Natural killer cell (primary cell): Measurements from ENCODE around the gene ANKFN1. TPM values are rescaled to one million over a fixed set of nuclear protein-coding genes. Genes with fewer than 3 reads are reported as not detected.

Experiments
- ATAC-seq, 3 donors: fragments of 150-1000 bp in 2 of 3; fragments of 200-7000 bp in 1 of 3; cut with Tn5 transposase; 1 replicate in 1 of 3; 2 replicates in 2 of 3; pipeline ENCODE4 v1.10.0; 2021; ENCODE audit warnings: mild to moderate bottlenecking in 2 of 3, moderate library complexity in 2 of 3
- DNase-seq, 2 donors: peaks; one replicate each; pipeline versions ENCODE4 v3.0.0 to v3.0.0-alpha.2; 2013 to 2021; ENCODE audit warnings: mixed read lengths in 1 of 2
- H3K27ac ChIP-seq: one replicate; pipeline ENCODE4 v1.5.1; 2013; ENCODE audit warnings: mild to moderate bottlenecking, low read length
- H3K27me3 ChIP-seq: one replicate; pipeline ENCODE4 v1.6.1; 2013; ENCODE audit warnings: low read length; ENCODE audit not compliant: control insufficient read depth, insufficient read depth
- H3K36me3 ChIP-seq: one replicate; pipeline ENCODE4 v1.6.1; 2013; ENCODE audit warnings: low read length; ENCODE audit not compliant: control insufficient read depth, insufficient read depth
- H3K4me1 ChIP-seq: one replicate; pipeline ENCODE4 v1.6.1; 2013; ENCODE audit warnings: low read length; ENCODE audit not compliant: control insufficient read depth, insufficient read depth
- H3K4me3 ChIP-seq: one replicate; pipeline ENCODE4 v1.5.1; 2013; ENCODE audit warnings: low read length
- H3K9me3 ChIP-seq: one replicate; pipeline ENCODE4 v1.6.1; 2013; ENCODE audit warnings: low read length; ENCODE audit not compliant: control insufficient read depth, insufficient read depth
- H3K27ac Mint-ChIP-seq, 2 donors: one replicate each; pipeline ENCODE4 v1.8.0; 2022; ENCODE audit warnings: mild to moderate bottlenecking in 2 of 2, mixed read lengths in 2 of 2, moderate library complexity in 1 of 2
- H3K27me3 Mint-ChIP-seq, 2 donors: one replicate each; pipeline ENCODE4 v1.8.0; 2022; ENCODE audit warnings: low read depth in 2 of 2, mixed read lengths in 2 of 2
- H3K36me3 Mint-ChIP-seq: one replicate; pipeline ENCODE4 v1.8.0; 2022; ENCODE audit warnings: mixed read lengths
- H3K4me1 Mint-ChIP-seq, 2 donors: one replicate each; pipeline ENCODE4 v1.8.0; 2022; ENCODE audit warnings: mixed read lengths in 2 of 2
- H3K4me3 Mint-ChIP-seq: one replicate; pipeline ENCODE4 v1.8.0; 2022; ENCODE audit warnings: mild to moderate bottlenecking, moderate library complexity, mixed read lengths
- H3K9me3 Mint-ChIP-seq, 2 donors: one replicate each; pipeline ENCODE4 v1.8.0; 2022; ENCODE audit warnings: mixed read lengths in 2 of 2
- CTCF ChIP-seq: fragments of 200-600 bp; IDR thresholded peaks from one replicate; pipeline ENCODE4 v1.8.0; 2022; ENCODE audit warnings: antibody characterized with exemption
- WGBS: methylation state at CpG from one replicate; pipeline ENCODE4 v1.1.7; 2013; ENCODE audit warnings: missing lambda C conversion rate; ENCODE audit not compliant: insufficient coverage; 5-methylcytosine and 5-hydroxymethylcytosine counted together
- intact Hi-C: fragments of 100-400 bp; cut with micrococcal nuclease; formaldehyde crosslinking; loops from one replicate; pipeline ENCODE4 v1.14.2; 2022
- total RNA-seq, 4 donors: library from RNA; stranded (reverse); fragments of 120-200 nt in 1 of 4; gene quantifications; one replicate each; pipeline versions ENCODE4 v1.2.3 to v1.2.4, GENCODE V29; 2013 to 2022

Gene ANKFN1
- total RNA-seq, 3 donors from 2014 or later (not counting 1 experiment from before 2014, with no cell fraction given), result not detected

DNA sequence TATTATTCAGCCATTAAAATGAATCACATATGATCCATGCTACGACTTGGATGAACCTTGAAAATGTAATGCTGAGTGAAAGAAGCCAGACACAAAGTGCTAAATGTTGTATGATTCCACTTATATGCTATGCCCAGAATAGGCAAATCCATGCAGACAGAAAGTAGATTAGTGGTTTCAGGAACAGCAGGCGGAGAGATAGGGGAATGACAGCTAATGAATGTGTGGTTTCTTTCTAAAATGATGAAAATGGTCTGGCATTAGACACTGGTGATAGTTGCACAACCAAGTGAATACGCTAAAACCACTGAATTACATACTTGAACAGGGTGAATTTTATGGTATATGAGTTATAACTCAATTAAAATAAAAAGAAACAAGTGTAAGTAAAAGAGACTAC lies 318.4 kb downstream of the ANKFN1 start:
- no peak for ATAC-seq
- H3K4me1 Mint-ChIP-seq, result peaks cover 0 to 7% of the 10 kb centered on the region in 2 donors
- peaks cover 13 to 17% of the 10 kb centered on the region in 2 donors for H3K27me3 Mint-ChIP-seq
- no peak for DNase-seq
- intact Hi-C loops, result no loop called here
- H3K27ac Mint-ChIP-seq, result no peak overlapping the region
- Histone ChIP-seq H3K9me3 (no peaks in the 10 kb centered on the region), H3K36me3 (no peaks in the 10 kb centered on the region), H3K4me1 (no peaks in the 10 kb centered on the region), H3K27me3 (no peaks in the 10 kb centered on the region), H3K27ac (no peak overlapping the region), H3K4me3 (no peak overlapping the region)
- H3K36me3 Mint-ChIP-seq, result no peaks in the 10 kb centered on the region
- H3K4me3 Mint-ChIP-seq, result no peak overlapping the region
- no peak for TF ChIP-seq CTCF
- WGBS, result 74% methylated on average over 2 of the region's 3 CpGs
- peaks cover 0 to 4% of the 10 kb centered on the region in 2 donors for H3K9me3 Mint-ChIP-seq

GRCh38 chr17:56475116-56475515 lies 321.8 kb downstream of the ANKFN1 start:
- ATAC-seq (no peak), DNase-seq (no peak)
- H3K4me1 ChIP-seq, result no peaks in the 10 kb centered on the region
- H3K36me3 ChIP-seq, result no peaks in the 10 kb centered on the region
- no peak overlapping the region for H3K4me3 ChIP-seq
- no peaks in the 10 kb centered on the region for H3K27me3 ChIP-seq
- Mint-ChIP-seq H3K4me3 (no peak overlapping the region), H3K36me3 (no peaks in the 10 kb centered on the region), H3K27me3 (peaks cover 16 to 19% of the 10 kb centered on the region in 2 donors), H3K4me1 (peaks cover 0 to 7% of the 10 kb centered on the region in 2 donors), H3K27ac (no peak overlapping the region), H3K9me3 (peaks cover 0 to 4% of the 10 kb centered on the region in 2 donors)
- no peak for TF ChIP-seq CTCF
- WGBS, result no CpG with 5 or more reads among the region's 1 CpG
- H3K9me3 ChIP-seq, result no peaks in the 10 kb centered on the region
- intact Hi-C loops, result no loop called here
- no peak overlapping the region for H3K27ac ChIP-seq

- H3K4me1 Mint-ChIP-seq, result peaks cover 0 to 7% of the 10 kb centered on the region in 2 donors
- Histone ChIP-seq H3K36me3 (no peaks in the 10 kb centered on the region), H3K27me3 (no peaks in the 10 kb centered on the region), H3K27ac (no peak overlapping the region), H3K4me1 (no peaks in the 10 kb centered on the region), H3K4me3 (no peak overlapping the region), H3K9me3 (no peaks in the 10 kb centered on the region)
- WGBS, result 74% methylated on average over 7 of the region's 7 CpGs
- H3K27me3 Mint-ChIP-seq, result peaks cover 12 to 19% of the 10 kb centered on the region in 2 donors
- no peak overlapping the region for H3K27ac Mint-ChIP-seq
- ATAC-seq (no peak), DNase-seq (peak in 1 of 2 donors; percentile 36)
- TF ChIP-seq CTCF, result no peak
- H3K4me3 Mint-ChIP-seq, result no peak overlapping the region
- intact Hi-C loops, result no loop called here
- no peaks in the 10 kb centered on the region for H3K36me3 Mint-ChIP-seq
- no peaks in the 10 kb centered on the region for H3K9me3 Mint-ChIP-seq
These were observed 325.7 kb downstream of the ANKFN1 start for GRCh38 chr17:56478836-56479447.

DNA sequence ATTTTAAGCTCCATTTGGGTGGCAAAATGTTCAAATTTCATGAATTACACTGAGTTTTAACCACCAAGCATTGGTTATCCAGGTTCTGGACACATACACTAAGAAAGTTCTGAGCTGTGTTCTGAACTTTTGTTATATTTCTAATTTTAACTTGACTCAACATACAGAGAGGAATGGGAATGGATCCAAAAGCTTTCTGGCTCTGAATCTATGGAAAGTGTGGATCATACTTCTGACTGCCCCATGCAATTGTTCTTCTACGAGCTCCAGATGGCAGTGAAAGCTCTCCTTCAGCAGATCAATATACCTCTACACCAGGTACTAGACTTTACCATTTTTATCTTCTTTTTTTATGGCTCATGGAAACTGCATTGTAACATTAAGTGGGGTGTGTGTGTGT lies 327.2 kb downstream of the ANKFN1 start:
- ATAC-seq, result no peak
- H3K36me3 Mint-ChIP-seq, result no peaks in the 10 kb centered on the region
- 57% methylated on average over 1 of the region's 1 CpG for WGBS
- DNase-seq, result no peak
- no peak overlapping the region for H3K4me3 Mint-ChIP-seq
- no peaks in the 10 kb centered on the region for H3K9me3 Mint-ChIP-seq
- no peaks in the 10 kb centered on the region for H3K27me3 ChIP-seq
- H3K4me3 ChIP-seq, result no peak overlapping the region
- no peaks in the 10 kb centered on the region for H3K36me3 ChIP-seq
- no peak for TF ChIP-seq CTCF
- H3K27ac Mint-ChIP-seq, result no peak overlapping the region
- intact Hi-C loops, result no loop called here
- no peaks in the 10 kb centered on the region for H3K4me1 ChIP-seq
- H3K27ac ChIP-seq, result no peak overlapping the region
- H3K4me1 Mint-ChIP-seq, result peaks cover 0 to 7% of the 10 kb centered on the region in 2 donors
- H3K9me3 ChIP-seq, result no peaks in the 10 kb centered on the region
- H3K27me3 Mint-ChIP-seq, result peaks cover 6 to 7% of the 10 kb centered on the region in 2 donors
